GM13976 (cell line): ENCODE data around the gene MSI2.

Source experiments
- DNase-seq: peaks from one replicate; pipeline ENCODE4 v3.0.0; 2012; ENCODE audit warnings: low spot score
- CTCF ChIP-seq: IDR thresholded peaks from 2 replicates; pipeline ENCODE4 v1.5.1; 2012; ENCODE audit warnings: borderline replicate concordance, mild to moderate bottlenecking; ENCODE audit not compliant: insufficient read depth; ENCODE audit errors: extremely low read depth, missing control alignments, control extremely low read depth
- in situ Hi-C: fragments of 300-500 bp; cut with MboI; formaldehyde crosslinking; loops from one replicate; pipeline ENCODE4 v1.12.0; 2022; ENCODE audit warnings: low sequenced_read_pairs, mixed read lengths, inconsistent platforms; ENCODE audit not compliant: unreplicated experiment

MSI2 gene

GRCh38 chr17:57341611-57342540 lies 85.6 kb downstream of the MSI2 start:
- no peak for TF ChIP-seq CTCF
- DNase-seq: no peak
- in situ Hi-C loops: no loop called here

GRCh38 chr17:57342963-57343589 lies 86.8 kb downstream of the MSI2 start:
- in situ Hi-C loops: no loop called here
- no peak for DNase-seq
- TF ChIP-seq CTCF: no peak

GRCh38 chr17:57343717-57344116 lies 87.4 kb downstream of the MSI2 start:
- no peak for DNase-seq
- TF ChIP-seq CTCF: no peak
- in situ Hi-C loops: no loop called here

GRCh38 chr17:57344261-57344660 lies 87.9 kb downstream of the MSI2 start:
- in situ Hi-C loops: no loop called here
- DNase-seq: no peak
- TF ChIP-seq CTCF: no peak

- no peak for TF ChIP-seq CTCF
- DNase-seq: no peak
- in situ Hi-C loops: no loop called here
Observed at GRCh38 chr17:57349541-57350247, 93.4 kb downstream of the MSI2 start.

- in situ Hi-C loops: no loop called here
- no peak for DNase-seq
Observed at GRCh38 chr17:57350266-57350665, 93.9 kb downstream of the MSI2 start.

More at GRCh38 chr17:57350266-57350665, 93.9 kb downstream of the MSI2 start:
- no peak for TF ChIP-seq CTCF
